ENCODE results near the gene ALOXE3.

GRCh38 chr17:8156246-8156992 is 38.1 kb upstream of the ALOXE3 start:
- TF ChIP-seq, protein P1, sequence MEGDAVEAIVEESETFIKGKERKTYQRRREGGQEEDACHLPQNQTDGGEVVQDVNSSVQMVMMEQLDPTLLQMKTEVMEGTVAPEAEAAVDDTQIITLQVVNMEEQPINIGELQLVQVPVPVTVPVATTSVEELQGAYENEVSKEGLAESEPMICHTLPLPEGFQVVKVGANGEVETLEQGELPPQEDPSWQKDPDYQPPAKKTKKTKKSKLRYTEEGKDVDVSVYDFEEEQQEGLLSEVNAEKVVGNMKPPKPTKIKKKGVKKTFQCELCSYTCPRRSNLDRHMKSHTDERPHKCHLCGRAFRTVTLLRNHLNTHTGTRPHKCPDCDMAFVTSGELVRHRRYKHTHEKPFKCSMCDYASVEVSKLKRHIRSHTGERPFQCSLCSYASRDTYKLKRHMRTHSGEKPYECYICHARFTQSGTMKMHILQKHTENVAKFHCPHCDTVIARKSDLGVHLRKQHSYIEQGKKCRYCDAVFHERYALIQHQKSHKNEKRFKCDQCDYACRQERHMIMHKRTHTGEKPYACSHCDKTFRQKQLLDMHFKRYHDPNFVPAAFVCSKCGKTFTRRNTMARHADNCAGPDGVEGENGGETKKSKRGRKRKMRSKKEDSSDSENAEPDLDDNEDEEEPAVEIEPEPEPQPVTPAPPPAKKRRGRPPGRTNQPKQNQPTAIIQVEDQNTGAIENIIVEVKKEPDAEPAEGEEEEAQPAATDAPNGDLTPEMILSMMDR (IDR thresholded peaks at IDR 0.05): peak in 1 of 6 experiments; percentile 9
- peak; percentile 100 for TF ChIP-seq POLR2A (IDR thresholded peaks at IDR 0.05)
